SW480 (cell line): ENCODE measurements around the gene HSPA12B.

Source experiments
- DNase-seq: peaks from one replicate; pipeline ENCODE4 v3.0.0-alpha.2; 2016; ENCODE audit warnings: low spot score

HSPA12B gene

DNA sequence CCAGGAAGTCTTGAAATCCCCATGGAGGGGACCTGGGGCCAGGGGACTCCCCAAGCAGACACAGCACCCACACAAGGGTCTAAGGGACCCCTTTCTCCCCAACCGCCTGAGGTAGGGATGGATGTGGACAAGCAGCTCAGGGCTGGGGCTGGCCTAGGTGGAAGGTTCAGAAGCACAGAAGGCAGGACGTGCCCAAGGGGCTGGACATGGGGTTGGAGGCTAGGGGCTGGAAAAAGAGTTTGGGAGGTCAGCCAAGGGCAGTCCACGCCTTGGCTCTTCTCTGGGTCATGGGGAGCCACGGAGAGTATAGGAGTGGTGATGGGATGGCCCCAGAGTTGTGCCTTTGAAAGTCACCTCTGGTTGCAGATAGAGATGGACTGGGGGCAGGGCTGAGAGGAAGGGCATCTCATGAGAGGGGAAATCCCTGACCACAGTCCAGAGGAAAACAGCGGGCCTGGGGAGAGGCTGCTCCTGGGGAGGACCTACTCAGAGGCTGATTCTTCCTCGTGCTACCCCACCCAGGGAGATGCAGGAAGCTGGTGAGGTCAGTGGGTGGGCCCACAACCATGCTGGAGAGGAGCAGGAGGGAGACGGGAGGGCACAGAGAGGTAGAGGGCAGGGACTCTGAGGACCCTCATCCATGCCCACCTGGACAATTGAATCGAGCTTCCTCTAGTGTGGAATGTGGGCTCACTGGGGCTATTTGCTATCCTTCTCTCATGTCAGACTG lies 2.5 kb upstream of the HSPA12B start:
- no peak for DNase-seq

DNA sequence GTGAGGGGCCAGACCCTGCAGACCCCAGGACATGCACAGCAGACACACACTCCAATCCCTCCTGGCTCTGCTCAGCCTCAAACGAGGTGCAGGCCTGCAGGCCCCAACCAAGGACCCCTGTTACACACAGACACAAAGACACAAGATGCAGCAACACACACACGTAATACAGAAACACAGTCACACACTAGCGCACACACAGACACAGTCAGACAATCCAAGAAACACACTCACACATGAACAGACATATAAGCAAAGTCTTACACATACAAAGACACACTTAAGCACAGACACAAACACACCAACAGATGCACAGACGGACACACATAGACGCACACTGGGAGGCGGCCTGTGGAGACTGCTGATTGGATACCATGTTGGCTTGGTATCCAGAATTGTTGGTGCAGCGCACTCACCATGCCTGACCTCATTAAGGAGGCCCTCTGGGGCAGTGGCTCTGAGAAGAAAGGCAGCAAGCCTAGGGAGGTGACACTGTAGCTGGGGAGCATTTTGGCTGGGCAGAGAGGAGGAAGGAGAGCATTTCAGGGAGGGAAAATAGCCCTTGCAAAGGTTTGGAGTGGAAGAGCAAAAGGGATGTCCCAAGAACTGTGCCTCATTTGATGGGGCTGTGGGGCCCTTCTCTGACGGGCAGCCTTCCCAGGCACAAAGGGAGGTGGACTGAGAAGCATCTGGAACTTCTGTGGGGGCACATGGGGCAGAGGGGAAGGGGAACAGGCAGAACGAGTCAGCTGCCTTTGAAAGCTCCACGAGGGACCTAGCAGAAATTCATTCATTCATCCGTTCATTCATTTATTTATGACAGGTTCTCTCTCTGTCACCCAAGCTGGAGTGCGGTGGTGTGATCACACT lies 1.4 kb upstream of the HSPA12B start:
- no peak for DNase-seq

DNA sequence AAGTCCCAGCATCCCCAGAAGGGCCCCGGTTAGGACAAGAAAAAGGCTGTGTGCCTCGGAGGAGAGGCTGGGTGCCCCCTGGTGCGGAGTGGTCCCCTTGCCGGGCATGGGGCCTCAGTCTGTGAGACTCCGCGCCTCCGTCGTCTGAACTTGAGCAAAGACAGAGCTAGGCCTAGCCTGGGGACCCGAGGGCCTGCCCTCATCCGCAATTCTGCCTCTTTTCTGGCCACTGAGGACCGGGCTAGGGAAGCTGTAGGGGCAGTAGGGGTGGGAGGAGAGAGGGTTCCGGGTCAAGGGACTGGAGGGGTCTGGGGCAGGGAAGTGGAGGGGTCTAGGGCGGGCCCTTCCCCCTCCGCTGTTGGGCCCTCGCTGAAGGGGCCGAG lies 550 bp upstream of the HSPA12B start:
- DNase-seq = no peak

DNA sequence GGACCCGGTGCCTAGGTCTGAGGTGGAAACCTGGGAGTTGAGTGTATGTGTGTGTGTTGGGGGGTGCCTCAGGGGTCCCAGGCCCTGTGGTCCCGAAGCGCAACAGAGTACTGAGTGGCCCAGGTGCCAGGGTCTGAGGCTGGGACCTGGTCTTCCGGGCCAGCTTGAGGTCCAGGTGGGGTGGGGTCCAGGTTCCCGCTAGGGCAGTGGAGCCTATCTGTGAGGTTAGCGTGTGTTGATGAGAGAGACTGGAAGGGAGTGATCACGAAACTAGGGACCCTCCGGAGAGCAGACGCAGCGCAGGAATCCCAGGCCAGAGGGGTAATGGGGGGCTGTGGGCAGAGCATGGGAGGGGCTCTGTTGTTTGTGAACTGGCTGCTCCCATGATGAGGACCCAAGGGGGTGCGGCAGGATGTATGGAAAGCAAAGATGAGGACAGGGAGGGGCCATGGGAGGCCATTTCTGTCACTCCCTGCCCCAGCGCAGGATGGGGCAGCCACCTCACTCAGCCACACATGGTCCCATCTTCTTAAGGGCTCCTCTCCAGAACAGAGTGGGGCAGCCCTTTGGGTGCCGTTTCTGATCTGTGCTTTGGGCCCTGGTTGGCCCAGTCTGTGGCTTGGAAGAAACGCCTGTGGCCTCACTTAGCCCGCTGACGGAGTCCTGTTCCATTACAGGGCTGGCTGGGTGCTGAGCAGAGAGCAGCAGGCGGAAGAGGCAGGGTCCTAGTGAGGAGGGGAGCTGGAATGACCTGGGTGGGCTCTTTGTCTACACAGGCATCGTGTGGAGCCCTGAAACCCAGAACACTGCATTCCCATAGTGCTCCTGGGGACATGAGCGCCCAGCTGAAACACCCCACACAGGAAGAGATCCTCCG lies 872 bp downstream of the HSPA12B start:
- DNase-seq = no peak

DNA sequence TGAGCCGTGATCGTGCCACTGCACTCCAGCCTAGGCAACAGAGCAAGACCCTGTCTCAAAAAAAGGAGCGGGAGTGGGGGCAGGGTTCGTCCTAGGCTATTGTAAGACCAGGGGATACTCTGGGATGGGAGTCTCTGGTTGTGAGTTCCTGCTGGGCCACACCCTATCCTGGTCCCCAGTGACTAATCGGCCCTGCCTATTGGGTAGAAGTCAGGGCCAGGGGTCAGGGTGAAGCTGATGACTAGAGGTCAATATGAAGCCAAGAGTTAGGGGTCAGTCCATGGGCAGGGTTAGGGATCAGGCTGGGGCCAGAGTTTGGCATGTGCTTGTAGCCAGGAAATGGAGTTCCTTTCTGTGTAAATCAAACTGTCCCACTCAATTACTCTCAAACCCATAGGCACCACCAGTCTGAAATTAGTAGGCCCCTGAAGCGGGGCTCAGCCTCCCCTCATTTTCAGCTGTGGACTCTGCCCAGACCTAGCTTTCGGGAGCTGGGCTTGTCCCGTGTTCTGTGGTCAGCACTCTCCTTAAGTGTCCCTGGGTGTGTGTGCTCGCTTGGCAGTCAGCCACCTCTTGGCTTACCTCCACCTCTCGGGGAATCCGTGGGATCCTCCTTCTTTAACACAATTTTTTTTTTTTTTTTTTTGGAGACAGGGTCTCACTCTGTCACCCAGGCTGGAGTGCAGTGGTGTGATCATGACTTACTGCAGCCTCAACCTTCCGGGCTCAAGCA lies 1.8 kb downstream of the HSPA12B start:
- no peak for DNase-seq

DNA sequence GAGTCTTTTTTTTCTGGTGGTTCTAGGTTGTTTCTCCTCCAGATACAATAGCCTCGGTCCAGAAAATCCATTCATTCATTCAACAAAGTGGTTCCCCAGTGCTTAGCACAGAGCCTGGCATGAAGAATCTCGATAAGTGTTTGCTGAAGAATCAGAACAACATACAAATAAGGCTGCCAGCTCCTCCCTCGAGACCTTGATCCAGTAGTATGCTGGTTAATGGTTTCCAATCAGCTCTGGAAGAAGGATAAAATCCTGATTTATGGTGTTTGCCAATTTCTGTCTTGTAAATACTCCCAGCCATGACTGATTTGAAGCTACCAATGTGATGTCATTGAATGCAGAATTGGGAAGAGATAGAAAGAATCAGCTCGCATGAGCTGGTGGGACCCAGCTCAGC lies 3.3 kb downstream of the HSPA12B start:
- no peak for DNase-seq

DNA sequence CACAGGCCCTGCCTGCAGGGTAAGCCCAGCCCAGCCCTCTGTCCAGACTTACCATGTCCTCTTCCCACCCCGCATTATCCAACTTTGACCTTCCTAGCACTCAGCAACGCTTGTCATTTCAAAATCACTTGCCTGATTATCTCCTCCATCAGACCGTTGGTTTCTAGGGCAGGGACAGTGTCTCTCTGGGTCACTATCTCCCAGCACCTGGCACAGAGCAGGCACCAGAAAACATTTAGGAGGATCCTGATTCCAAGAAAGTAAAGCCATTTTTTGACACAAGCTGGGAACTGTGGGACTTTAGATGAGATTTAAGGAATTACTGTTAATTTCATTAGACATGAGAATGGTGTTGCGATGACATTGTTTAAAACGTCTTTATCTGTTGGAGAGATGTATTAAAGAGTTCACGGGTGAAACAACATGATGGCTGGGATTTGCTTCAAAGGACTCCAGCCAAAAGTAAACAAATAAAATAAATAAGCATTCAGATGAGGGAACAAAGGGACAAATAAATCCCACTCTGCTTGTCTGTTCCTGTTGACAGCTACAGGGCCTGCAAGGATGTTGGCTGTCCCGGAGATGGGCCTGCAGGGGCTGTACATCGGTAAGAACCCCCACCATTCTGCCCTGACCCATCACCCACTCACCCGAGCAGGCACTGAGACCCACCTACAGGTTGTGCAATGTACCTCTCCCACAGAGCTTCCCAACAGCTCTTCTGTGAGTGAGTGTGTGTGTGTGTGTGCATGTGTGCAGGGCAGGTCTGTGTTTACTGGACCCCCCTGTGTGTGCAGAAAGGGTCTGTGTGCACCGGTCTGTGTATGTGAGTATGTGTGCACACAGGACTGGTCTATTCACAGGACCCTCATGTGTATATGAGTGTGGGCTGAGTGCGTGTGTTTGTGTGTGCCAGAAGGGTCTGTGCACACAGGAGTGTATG lies 5.9 kb downstream of the HSPA12B start:
- no peak for DNase-seq

DNA sequence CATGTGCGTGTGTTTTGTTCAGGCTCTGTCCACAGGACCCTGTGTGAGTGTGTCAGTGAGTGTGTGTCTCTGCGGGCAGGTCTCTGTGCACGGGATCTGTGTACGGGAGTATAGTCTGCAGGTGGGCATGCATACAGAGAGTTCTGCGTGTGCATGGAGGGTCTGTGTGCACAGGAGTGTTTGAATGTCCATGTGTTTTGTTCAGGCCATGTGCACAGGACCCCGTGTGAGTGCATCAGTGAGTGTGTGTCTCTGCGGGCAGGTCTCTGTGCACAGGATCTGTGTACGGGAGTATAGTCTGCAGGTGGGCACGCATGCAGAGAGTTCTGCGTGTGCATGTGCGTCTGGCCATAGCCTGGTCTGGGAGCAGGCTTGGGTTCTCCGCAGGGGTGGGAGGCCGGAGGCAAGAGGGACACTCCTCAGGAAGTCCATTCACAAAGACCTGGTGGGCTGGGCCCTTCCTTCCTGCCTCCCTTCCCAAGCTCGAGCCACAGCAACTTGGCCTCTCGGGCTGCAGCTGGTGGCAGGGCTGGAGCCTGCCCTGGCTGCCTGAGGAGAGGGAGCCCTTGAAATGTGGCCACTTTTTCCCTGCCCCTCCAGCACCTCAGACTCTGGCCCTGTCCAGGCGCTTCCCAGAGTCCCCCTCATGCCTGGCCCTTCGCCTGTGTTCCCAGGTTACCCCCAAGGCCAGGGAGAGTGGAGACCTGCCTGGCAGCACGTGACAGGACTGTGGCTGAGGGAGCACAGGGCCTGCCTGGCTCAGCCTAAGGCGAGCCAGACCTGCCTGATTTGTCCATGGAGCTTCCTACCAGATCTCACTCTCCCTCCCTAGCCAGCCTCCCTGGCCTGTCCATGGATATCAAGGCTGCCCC lies 6.8 kb downstream of the HSPA12B start:
- DNase-seq = no peak

DNA sequence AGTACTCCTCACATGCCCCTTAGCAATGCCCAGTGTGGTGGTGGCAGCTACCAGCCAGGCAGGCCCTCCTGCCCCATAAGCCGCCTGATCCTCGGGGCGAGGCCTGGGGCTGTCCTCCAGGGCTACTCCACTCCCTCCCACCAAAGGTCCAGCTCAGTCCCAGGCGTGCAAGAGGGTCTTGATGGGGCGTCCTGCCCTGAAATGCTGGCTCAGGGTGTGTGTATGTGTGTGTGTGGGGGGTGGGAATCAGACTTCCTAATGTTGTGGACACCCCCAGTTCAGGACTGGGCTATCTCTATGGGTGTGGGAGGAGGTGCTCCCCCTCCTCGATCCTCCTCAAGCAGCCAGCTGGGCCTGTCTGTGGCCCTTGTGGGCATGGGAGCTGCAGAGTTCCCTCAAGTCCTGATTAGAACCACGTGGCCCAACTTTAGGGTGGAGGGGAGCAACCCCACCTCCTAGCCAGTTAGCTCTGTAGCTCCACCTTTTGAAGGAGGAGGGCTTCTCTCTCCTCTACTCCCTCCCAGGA lies 7.5 kb downstream of the HSPA12B start:
- DNase-seq = no peak

DNA sequence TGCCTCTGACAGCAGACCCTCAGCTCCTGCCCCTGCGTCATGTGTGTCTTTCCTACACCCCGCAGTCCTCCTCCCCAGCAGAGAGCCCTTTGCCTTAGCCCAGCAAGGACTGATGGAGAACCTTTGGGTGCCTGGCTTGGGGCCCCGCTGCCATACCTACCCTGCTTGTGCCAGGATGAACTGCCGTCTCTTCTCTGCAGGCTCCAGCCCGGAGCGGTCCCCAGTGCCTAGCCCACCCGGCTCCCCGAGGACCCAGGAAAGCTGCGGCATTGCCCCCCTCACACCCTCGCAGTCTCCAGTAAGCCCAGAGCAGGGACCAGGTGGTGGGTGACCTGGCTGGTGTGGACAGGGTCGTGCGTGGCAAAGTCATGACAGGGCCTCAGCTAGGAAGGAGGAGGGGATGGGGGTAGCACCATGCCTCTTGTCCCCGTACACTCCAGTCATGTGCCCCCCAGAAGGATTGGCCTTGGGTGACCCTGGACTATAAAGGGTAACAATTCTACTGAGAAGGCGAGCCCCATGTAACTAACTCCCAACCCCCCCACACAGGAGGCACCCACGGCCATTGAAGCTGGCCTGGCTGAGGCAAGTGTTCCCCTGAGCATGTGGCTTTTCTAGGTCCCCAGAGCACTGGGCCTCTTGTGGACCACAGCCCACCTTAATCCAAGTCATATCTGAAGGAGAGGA lies 8.3 kb downstream of the HSPA12B start:
- DNase-seq = no peak

DNA sequence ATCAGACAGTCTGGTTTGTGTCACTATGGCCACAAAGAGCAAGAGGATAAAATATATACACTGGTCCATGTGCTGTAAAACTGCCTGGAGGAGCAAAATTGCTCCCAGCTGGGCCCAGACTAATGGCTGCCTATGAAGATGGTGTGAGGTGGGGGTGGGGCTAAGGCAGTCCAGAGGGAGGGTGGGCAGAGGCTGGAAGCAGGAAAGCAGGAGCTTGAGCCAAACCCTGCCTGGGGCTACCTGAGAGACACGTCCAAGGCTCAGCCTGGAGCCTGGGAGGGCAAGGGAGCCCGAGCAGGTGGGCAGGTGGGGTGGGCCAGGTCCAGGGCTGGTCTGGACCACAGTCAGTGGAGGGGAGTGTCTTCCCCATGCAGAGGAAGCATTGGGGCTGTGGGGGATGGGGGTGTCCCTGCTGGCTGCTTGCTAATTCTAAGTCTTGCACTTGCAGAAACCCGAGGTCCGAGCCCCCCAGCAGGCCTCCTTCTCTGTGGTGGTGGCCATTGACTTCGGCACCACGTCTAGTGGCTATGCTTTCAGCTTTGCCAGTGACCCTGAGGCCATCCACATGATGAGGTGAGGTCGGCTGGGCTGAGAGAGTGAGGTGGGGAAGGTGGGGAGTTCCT lies 9.5 kb downstream of the HSPA12B start:
- no peak for DNase-seq

DNA sequence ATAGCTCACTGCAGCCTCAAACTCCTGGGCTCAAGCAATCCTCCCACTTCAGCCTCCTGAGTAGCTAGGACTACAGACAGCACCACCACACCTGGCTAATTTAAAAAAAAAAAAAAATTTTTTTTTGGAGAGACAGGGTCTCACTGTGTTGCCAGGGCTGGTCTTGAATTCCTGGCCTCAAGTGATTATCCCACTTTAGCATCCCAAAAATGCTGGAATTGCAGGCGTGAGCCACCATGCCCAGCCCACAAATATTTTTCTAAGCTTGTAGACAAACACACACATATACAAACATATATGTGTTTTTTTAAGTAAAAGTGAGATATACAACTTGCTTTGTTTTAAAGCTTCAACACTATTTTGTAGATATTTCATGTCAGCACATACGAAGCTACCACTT lies 10.8 kb downstream of the HSPA12B start:
- DNase-seq = no peak

DNA sequence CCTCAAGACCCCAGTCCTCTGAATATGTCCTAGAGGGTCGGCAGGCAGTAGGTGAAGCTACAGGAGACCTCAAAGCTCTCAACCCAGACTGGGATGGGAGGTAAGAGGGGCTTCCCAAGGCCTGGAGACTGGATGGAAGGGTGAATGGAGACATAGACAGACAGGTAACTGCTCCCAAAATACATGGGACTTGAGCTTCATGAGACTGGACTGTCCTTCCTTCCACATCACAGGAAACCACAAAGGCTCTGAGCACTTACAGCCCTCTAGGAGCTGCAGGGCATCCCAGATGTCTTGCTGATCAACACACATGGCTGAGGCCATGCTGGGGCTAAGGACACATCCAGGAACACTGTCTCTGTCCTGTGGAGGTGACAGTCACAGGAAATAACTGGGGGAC lies 11.6 kb downstream of the HSPA12B start:
- DNase-seq = no peak

DNA sequence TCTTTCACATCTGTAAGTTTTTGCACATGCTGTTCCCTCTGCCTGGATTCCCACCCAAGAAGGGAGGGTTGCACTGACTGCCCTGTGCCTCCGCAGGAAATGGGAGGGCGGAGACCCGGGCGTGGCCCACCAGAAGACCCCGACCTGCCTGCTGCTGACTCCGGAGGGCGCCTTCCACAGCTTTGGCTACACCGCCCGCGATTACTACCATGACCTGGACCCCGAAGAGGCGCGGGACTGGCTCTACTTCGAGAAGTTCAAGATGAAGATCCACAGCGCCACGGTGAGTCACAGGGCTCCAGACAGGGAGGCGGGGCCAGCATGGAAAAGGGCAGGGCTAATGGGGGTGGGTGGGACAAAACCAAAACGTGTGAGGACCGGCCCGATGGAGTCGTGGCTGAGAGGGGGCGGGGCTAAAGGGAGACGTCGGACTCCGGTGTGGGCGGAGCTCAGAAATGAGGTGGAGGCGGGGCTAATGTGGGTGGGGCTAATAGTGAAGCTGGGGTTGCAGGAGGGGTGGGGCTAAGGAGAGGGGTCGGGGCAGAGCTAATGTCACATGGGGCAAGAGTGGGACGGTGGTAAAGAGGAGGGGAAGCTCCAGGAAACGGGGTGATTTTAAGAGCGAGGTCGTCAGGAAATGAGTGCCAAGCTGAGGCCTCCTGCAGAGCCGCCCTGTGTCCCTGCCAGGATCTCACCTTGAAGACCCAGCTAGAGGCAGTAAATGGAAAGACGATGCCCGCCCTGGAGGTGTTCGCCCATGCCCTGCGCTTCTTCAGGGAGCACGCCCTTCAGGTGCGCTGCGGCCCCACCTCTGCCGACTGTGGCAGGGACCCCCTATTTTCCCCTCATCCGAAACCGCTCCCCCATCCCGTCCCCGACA lies 12.6 kb downstream of the HSPA12B start:
- peak; percentile 91 for DNase-seq

DNA sequence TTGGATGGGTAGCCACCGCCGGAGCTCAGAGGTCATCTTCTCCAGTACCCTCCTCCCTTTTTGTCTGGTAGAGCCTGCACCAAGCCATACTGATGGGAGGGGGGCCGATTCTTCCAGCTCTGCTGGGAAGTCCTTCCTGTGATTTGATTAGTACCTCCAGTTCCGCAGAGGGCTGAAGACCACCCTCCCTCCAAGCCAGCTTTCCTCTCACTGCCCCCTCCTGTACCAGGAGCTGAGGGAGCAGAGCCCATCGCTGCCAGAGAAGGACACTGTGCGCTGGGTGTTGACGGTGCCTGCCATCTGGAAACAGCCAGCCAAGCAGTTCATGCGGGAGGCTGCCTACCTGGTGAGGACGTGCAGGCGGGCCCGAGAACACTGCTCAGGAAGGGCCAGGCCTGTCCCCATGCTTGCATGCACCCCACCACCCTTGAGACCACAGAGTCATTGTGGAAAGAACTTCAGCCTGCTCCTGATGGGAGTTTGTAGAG lies 13.2 kb downstream of the HSPA12B start:
- DNase-seq = no peak

DNA sequence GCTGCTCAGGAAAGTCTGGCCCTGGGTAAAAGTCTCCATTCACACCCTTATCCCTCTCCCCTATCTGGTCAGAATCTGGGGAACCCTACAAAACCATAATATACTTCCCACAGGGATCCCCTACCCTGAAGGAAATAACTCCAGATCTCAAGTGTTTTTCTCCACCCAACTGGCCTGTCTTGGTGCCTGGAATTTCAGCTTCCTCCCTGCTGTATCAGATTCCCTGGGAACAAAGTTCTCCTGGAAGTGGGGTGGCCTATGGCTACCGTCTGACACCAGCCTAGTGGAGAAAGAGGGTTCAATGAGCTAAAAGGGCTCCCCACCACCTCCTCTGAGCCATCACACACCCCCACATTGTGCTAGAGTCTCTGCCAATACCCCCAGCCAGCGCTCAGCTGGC lies 15.0 kb downstream of the HSPA12B start:
- no peak for DNase-seq

DNA sequence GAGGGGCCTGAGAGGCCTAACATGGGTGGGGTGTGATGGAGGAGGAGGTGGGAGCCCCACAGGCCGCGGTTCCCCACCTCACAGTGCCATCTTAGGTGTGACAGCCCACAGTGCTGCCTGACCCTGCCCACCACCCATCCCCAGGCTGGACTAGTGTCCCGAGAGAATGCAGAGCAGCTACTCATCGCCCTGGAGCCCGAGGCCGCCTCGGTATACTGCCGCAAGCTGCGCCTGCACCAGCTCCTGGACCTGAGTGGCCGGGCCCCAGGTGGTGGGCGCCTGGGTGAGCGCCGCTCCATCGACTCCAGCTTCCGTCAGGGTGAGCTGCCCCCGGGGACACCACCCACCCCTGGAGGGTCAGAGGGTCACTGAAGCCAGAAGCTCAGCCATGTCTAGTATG lies 15.6 kb downstream of the HSPA12B start:
- no peak for DNase-seq
